ENCODE measurements around the gene TRPM2.

DNA sequence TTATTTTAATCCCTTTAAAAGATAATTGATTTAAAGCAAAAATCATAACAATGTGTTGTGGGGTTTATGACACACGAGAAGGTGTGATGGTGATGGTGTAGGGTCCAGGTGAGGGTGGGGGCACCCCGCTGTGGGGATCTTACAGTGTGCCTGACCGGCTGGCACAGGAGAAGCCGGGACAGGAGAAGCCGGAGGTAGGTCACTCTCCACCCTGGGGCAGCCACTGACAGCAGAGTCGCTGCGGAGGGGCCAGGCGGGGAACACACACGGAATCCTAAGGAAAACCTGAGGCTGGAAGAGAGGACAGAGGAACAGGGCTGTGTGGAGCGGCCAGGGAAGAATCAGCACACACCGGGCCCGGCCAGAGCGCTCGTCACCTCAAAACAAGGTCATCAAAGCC lies 97.6 kb downstream of the TRPM2 start:
- no peak for TF ChIP-seq POLR2A (IDR thresholded peaks at IDR 0.05)
- TF ChIP-seq, protein P1, sequence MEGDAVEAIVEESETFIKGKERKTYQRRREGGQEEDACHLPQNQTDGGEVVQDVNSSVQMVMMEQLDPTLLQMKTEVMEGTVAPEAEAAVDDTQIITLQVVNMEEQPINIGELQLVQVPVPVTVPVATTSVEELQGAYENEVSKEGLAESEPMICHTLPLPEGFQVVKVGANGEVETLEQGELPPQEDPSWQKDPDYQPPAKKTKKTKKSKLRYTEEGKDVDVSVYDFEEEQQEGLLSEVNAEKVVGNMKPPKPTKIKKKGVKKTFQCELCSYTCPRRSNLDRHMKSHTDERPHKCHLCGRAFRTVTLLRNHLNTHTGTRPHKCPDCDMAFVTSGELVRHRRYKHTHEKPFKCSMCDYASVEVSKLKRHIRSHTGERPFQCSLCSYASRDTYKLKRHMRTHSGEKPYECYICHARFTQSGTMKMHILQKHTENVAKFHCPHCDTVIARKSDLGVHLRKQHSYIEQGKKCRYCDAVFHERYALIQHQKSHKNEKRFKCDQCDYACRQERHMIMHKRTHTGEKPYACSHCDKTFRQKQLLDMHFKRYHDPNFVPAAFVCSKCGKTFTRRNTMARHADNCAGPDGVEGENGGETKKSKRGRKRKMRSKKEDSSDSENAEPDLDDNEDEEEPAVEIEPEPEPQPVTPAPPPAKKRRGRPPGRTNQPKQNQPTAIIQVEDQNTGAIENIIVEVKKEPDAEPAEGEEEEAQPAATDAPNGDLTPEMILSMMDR (IDR thresholded peaks at IDR 0.05): no peak
